Naive B cell (primary cell): ENCODE measurements around the gene TRIM46. TPM values are rescaled to one million over a fixed set of nuclear protein-coding genes. Genes with fewer than 3 reads are reported as not detected.
"Not testable (repeated sequence)": the region's sequence is repeated elsewhere in the genome, so short reads cannot be mapped to it uniquely, and the experiment has no call there.

Source experiments
- ATAC-seq, 2 donors: fragments of 150-1000 bp; cut with Tn5 transposase; 2 replicates each; pipeline ENCODE4 v1.10.0; 2021; ENCODE audit warnings: low read depth in 2 of 2, mild to moderate bottlenecking in 2 of 2, moderate library complexity in 2 of 2
- DNase-seq: peaks from one replicate; pipeline ENCODE4 v3.0.0; 2022
- H3K27ac Mint-ChIP-seq, 6 donors: one replicate each; pipeline ENCODE4 v1.8.0; 2020 to 2022; ENCODE audit warnings: mild to moderate bottlenecking in 6 of 6, mixed read lengths in 6 of 6, moderate library complexity in 5 of 6, inconsistent platforms in 2 of 6
- H3K27me3 Mint-ChIP-seq, 3 donors: one replicate each; pipeline ENCODE4 v1.8.0; 2021 to 2022; ENCODE audit warnings: mixed read lengths in 3 of 3, mild to moderate bottlenecking in 1 of 3
- H3K36me3 Mint-ChIP-seq, 2 donors: one replicate each; pipeline ENCODE4 v1.8.0; 2020 to 2022; ENCODE audit warnings: mixed read lengths in 2 of 2, inconsistent platforms in 1 of 2, mild to moderate bottlenecking in 1 of 2
- H3K4me1 Mint-ChIP-seq, 3 donors: one replicate each; pipeline ENCODE4 v1.8.0; 2020 to 2022; ENCODE audit warnings: mixed read lengths in 3 of 3, inconsistent platforms in 1 of 3, mild to moderate bottlenecking in 1 of 3, moderate library complexity in 1 of 3
- H3K4me3 Mint-ChIP-seq, 8 donors: one replicate each; pipeline ENCODE4 v1.8.0; 2020 to 2022; ENCODE audit warnings: mild to moderate bottlenecking in 8 of 8, mixed read lengths in 8 of 8, moderate library complexity in 8 of 8, inconsistent platforms in 2 of 8
- H3K9me3 Mint-ChIP-seq, 7 donors: one replicate each; pipeline ENCODE4 v1.8.0; 2020 to 2022; ENCODE audit warnings: mixed read lengths in 7 of 7, mild to moderate bottlenecking in 5 of 7, inconsistent platforms in 2 of 7, moderate library complexity in 1 of 7
- polyA plus RNA-seq, 6 donors: library from polyadenylated mRNA; unstranded; fragments of 300-500 nt; fragmentation: Illumina TruSeq; gene quantifications; one replicate each; pipeline ENCODE4 v1.2.3, GENCODE V29; 2021; ENCODE audit warnings: low read depth in 6 of 6

Gene TRIM46
- polyA plus RNA-seq, 6 donors from 2014 or later: 0.13 to 0.35 TPM; not detected in 4

DNA sequence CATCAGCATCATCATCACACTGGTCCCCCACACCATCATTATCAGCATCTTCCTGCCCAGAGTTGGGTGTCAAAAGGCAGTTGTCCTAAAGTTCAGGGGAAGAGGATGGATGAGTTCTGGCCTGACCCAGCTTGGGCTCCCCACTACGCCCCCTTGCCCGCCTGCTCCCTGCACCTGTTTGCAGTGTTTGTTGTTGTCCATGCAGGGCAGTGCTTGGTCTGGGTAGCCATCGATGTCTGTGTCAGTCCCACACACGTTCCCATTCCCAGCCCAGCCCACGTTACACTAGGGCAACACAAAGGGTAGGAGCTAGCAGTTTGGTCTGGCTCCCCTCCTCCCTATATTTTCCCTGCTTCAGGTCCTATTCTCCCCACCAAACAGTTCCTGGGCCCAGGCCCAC, 27.3 kb downstream of the TRIM46 start:
- Mint-ChIP-seq H3K4me1 (no peaks in the 10 kb centered on the region), H3K27ac (peak overlapping the region in 2 of 6 donors; percentile 56 to 66), H3K4me3 (no peak overlapping the region), H3K36me3 (no peaks in the 10 kb centered on the region), H3K27me3 (no peaks in the 10 kb centered on the region), H3K9me3 (no peaks in the 10 kb centered on the region)
- ATAC-seq (no peak), DNase-seq (no peak)

DNA sequence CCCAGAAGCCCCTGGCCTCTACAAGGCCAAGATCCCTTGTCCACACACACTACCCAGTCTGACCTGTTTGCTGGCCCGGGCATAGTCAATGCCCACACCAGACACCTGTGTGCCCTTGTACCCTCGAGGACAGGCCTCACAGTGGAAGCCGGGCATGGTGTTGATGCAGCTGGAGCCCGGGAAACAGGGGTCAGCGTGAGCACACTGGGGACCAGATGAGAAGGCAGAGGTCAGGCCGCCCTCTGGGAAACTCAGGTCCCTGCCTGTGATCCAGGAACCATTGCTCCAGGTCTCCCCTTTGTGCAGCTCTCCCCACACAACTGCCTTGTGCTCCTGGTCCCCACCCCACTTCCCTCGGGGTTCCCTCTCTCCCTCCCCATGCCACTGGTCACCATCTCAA, 28.5 kb downstream of the TRIM46 start:
- no peak for ATAC-seq
- H3K9me3 Mint-ChIP-seq: no peaks in the 10 kb centered on the region
- peaks cover 5 to 6% (median 5%) of the 10 kb centered on the region in 3 donors for H3K4me1 Mint-ChIP-seq
- no peak for DNase-seq
- H3K27me3 Mint-ChIP-seq: no peaks in the 10 kb centered on the region
- H3K4me3 Mint-ChIP-seq: peak overlapping the region in 1 of 8 donors; percentile 41
- no peaks in the 10 kb centered on the region for H3K36me3 Mint-ChIP-seq
- no peak overlapping the region for H3K27ac Mint-ChIP-seq

DNA sequence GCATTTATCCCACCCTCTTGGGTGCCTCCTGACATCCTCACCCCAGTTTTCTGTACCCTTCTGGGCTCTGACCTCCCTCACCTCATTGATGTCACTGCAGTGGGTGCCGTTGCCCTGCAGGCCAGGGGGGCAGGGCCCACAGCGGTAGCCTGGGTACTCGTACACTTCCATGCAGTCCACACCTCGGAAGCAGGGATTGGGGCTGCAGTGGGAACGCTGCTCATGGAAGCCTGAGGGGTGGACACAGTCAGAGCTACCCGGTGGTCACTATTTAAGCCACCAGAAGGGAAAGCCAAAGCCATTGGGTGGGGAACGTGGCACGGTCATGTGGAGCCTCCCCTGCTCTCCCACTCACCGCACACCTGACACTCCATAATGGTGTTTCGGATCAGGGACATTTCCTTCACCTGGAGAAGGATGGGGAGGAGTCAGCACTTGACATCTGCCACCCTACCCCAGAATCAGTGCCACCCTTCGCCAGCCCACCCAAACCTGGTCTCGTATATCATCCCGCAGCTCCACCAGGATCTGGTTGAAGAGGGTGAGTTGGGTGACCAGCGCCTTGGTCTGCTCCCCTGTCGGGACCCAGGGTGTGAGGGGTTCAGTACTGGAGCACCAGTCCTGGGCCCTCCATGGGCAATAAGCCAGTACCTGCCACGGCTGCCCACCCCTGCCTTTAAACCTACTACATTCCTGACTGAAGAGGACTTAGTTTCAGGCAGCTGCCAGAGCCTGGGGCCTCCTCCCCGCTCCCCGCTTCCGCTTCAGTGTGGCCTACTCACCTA, 29.3 kb downstream of the TRIM46 start:
- Mint-ChIP-seq H3K4me3 (no peak overlapping the region), H3K27ac (no peak overlapping the region), H3K4me1 (peaks cover 11 to 12% (median 12%) of the 10 kb centered on the region in 3 donors), H3K9me3 (no peaks in the 10 kb centered on the region), H3K36me3 (no peaks in the 10 kb centered on the region), H3K27me3 (no peaks in the 10 kb centered on the region)
- no peak for DNase-seq
- no peak for ATAC-seq

DNA sequence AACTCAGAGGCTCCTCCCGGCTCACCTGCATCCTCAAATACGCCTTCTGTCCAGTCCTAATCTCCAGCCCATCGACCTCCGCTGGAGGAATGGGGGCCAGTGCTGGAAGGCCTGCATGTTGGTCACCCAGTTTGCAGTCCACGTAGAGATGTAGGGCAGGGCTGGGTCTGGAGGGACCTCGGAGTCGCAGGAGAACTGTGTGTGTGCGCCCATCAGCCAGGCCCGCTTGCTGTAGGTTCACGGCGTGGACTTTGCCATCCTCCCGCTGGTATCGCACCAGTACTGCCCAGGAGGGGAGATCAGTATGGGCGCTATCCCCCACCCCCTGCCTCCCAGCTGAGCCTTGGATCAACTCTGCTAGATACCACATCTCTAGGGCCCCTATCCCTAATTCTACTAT, 31.4 kb downstream of the TRIM46 start:
- DNase-seq: no peak
- H3K4me3 Mint-ChIP-seq: no peak overlapping the region
- H3K27me3 Mint-ChIP-seq: no peaks in the 10 kb centered on the region
- H3K36me3 Mint-ChIP-seq: no peaks in the 10 kb centered on the region
- ATAC-seq: no peak
- H3K4me1 Mint-ChIP-seq: peaks cover 17 to 26% (median 20%) of the 10 kb centered on the region in 3 donors
- H3K9me3 Mint-ChIP-seq: no peaks in the 10 kb centered on the region
- peak overlapping the region in 2 of 6 donors; percentile 20 to 66 for H3K27ac Mint-ChIP-seq

DNA sequence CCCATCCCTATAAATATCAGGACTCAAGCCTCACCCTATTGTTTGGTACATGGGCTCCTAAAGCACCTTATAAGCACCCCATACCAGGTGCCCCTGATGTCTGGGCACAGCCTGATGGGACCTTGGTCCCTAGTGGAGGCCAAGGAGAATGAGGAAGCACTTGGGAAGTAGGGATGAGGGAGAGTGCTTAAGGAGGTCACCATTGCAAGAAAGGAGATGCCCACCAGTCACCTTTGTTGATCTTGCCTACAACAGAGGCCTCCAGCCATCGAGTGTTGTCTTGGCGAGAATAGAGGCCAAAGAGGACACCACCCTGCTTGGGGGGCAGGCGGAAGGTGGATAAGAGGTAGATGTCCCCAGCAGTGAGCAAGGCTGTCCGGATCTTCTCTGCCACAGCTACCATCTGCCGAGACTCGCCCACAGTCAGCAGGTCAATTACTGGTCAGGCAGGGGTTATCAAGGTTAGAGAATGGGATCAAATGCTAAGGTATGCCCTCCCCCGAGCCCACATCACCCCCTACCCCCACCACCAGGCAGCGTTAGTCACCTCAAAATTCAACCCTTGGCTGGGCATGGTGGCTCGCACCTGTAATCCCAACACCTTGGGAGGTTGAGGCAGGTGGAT, 32.4 kb downstream of the TRIM46 start:
- DNase-seq (no peak), ATAC-seq (no peak)
- H3K27me3 Mint-ChIP-seq: no peaks in the 10 kb centered on the region
- peak overlapping the region in 1 of 6 donors; percentile 59 for H3K27ac Mint-ChIP-seq
- peak overlapping the region in 2 of 8 donors; percentile 15 to 47 for H3K4me3 Mint-ChIP-seq
- peaks cover 17 to 26% (median 20%) of the 10 kb centered on the region in 3 donors for H3K4me1 Mint-ChIP-seq
- no peaks in the 10 kb centered on the region for H3K36me3 Mint-ChIP-seq
- no peaks in the 10 kb centered on the region for H3K9me3 Mint-ChIP-seq

DNA sequence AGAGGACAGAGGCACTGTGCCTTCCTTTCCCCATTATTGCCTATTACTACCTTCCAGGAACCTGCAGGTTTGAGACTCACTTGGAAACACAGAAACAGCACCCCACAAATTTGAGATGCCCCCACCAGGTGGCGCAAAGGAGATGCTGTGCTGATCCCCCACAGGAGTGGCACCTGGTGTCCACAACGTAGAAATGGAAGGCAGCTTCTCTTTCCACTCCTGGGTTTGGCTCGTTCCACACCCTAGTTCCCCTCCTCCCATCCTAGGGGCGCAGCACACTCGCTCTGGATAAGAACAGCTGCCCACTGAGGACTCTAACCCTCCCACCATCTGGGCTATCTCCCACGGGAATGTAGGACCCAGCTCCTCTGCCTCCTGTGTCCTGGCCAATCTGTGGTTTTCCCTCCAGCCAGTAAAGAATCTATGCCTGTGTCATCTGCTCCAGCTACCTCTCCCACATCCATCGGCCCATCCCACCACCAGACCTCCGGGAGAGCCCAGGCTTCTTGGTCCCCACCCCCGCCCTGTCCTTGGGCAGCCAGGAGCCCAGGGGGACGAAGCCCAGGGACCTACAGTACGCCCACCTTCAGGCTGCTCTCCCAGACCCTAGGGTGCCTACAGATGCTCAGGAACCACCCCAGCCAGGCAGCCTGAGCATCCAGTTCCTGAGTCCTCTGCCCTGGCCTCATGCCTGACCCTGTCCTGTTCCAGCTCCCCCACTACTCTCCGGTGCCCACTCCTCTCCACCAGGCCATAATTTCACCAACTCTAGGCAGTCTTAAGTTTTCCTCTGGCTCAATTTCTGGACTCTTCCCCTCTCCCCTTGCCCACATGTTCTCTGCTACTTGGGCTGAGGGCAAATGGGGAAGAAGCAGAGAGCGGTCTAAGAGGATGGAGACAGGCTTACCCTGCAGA, 33.5 kb downstream of the TRIM46 start:
- ATAC-seq: peak; percentile 29 to 39
- Mint-ChIP-seq H3K4me1 (peaks cover 17 to 26% (median 20%) of the 10 kb centered on the region in 3 donors), H3K4me3 (peak overlapping the region; percentile 55 to 95 (median 81)), H3K36me3 (no peaks in the 10 kb centered on the region), H3K27me3 (no peaks in the 10 kb centered on the region), H3K9me3 (no peaks in the 10 kb centered on the region), H3K27ac (peak overlapping the region; percentile 86 to 99 (median 96))
- peak; percentile 86 for DNase-seq

DNA sequence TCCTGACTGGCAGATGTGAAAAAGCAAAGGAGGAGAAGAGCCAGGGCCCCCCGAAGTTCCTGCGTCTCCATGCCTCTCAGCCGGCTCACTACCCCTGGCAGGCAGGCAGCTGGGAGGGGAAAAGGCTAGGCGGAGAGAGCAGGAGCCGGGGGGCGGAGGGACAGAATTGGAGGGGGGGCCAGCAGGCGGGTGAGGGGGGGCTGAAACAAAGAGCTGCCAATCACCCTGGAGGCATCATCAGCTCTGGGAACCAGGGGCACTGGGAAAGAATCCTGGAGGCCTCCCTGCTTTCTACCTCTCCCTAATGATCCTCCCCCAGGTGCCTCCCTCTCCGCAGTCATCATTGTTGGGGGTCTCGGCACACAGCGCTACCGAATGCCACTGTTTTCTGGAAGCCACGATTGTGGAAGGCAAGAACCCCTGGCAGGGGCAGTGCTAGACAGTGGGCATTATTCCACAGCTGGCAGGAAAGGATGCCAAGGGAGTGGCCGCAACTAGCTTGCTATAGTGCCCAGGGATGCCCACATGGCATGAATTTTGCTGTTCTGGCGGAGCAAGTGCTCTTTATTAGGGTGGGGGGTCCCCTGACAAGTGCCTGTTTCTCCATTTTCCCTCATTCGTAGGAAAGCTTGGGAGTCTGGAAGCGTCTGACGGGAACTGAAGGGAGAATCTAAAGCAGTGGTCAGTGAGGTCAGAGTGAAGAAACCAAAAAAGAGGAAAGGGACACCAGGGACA, 34.3 kb downstream of the TRIM46 start, which contains the start of gene THBS3:
TSS of gene THBS3 (minus strand) at position 92 of the 735 bp plus-strand sequence. CDS start at position 71, 21 bp downstream.
- H3K4me1 Mint-ChIP-seq: peaks cover 17 to 26% (median 20%) of the 10 kb centered on the region in 3 donors
- H3K27me3 Mint-ChIP-seq: no peaks in the 10 kb centered on the region
- DNase-seq: no peak
- H3K9me3 Mint-ChIP-seq: no peaks in the 10 kb centered on the region
- H3K27ac Mint-ChIP-seq: peak within 1 kb of the TSS; percentile 97 to 99 (median 98)
- no peak for ATAC-seq
- H3K4me3 Mint-ChIP-seq: peak within 1 kb of the TSS; percentile 87 to 96 (median 92)
- no peaks in the 10 kb centered on the region for H3K36me3 Mint-ChIP-seq

DNA sequence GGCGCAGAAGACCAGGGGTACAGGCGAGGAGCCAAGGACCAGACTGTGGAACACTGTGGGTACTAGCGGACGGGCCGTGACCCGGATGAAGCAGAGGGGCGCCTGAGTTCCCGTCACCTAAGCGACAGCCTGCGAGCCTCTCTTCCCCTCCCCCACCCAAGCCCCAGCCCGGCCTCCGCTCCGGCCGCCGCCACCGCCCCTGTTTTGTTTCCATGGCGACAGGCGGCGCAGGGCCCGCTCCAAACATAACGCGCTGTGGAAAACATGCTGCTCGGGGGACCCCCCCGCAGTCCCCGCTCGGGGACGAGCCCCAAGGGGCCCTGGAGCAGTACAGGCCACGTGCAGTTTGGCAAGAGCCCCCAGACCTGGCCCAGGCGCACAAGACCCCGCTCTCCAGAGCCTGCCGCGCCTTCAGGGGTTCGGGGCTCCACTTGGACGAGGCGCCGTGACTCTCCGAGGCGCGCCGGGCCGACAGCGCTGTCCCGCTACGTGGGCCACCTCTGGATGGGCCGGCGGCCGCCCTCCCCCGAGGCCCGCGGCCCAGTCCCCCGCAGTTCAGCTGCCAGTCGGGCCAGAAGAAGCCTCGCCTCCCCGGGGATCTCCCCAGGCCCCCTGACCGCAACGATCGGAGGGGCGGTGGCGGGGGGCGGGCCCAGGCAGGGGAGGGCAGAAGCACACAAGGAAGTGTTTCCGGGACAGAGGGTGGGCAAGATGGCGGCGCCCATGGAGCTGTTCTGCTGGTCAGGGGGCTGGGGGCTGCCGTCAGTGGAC, 35.1 kb downstream of the TRIM46 start, which contains the start of gene MTX1:
TSS of gene MTX1 (plus strand) at position 155 of the 771 bp plus-strand sequence. CDS start at position 265, 110 bp downstream.
- Mint-ChIP-seq H3K27me3 (no peaks in the 10 kb centered on the region), H3K36me3 (no peaks in the 10 kb centered on the region), H3K4me1 (peaks cover 17 to 26% (median 20%) of the 10 kb centered on the region in 3 donors), H3K9me3 (no peaks in the 10 kb centered on the region), H3K4me3 (peak within 1 kb of the TSS; percentile 87 to 96 (median 92)), H3K27ac (peak within 1 kb of the TSS; percentile 97 to 99 (median 98))
- DNase-seq: peak; percentile 93
- ATAC-seq: peak; percentile 78 to 80

DNA sequence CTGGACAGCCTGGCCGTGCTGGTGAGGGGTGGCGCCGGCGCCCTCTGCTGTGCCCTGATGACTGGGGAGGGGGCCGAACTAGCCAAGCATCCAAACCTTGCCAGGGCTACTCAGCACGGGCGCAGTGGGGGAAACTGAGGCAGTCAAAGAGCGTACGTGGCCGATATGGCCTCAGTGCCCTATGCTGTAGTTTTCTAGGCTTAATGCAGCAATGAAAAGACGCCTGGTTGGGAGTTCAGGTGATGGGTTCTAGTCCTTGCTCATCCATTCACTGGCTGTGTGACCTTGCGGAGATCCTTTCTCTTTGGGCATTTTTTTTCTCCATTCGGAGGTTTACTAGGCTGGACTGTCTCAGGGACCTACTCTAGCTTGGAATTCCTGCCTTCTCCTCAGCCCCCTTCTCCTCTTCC, 35.7 kb downstream of the TRIM46 start:
- H3K9me3 Mint-ChIP-seq: no peaks in the 10 kb centered on the region
- no peaks in the 10 kb centered on the region for H3K27me3 Mint-ChIP-seq
- peak overlapping the region; percentile 95 to 99 (median 98) for H3K27ac Mint-ChIP-seq
- no peaks in the 10 kb centered on the region for H3K36me3 Mint-ChIP-seq
- no peak for DNase-seq
- H3K4me1 Mint-ChIP-seq: peaks cover 17 to 26% (median 20%) of the 10 kb centered on the region in 3 donors
- peak overlapping the region; percentile 87 to 96 (median 92) for H3K4me3 Mint-ChIP-seq
- no peak for ATAC-seq

DNA sequence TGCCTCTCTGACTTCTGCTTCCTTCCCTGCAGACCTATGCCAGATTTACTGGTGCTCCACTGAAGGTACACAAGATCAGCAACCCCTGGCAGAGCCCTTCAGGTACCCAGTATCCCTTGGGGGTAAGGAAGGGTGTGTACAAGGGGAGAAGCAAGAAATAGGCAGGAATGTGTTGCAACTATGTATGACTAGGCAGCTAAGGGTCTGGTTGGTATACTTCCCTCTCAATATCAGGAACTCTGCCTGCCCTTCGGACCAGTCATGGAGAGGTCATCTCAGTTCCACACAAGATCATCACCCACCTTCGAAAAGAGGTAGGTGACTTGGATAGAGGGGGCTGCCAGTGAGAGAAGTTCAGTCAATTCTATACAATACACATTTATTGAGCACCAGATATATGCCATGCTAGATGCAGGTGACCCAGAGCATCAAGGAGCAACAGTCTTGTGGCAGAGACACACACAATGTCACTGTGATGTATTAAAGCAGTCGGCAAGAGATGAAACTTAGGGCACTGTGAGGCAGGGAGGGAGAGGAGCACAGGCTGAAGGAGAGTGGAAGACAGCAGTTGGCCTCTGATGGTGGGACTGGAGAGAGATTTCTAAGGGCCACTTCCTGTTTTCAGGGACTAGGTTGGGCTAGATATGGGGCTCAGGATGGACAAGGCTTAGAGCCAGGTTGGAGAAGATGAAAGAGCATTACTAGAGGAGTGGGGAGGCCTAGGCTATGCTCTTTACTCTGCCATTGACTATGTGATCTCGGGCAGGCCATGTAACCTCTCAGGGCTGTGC, 36.9 kb downstream of the TRIM46 start:
- ATAC-seq (no peak), DNase-seq (no peak)
- H3K4me3 Mint-ChIP-seq: peak overlapping the region; percentile 18 to 95 (median 51)
- H3K27me3 Mint-ChIP-seq: no peaks in the 10 kb centered on the region
- peak overlapping the region in 4 of 6 donors; percentile 14 to 42 (median 28) for H3K27ac Mint-ChIP-seq
- H3K4me1 Mint-ChIP-seq: peaks cover 17 to 26% (median 20%) of the 10 kb centered on the region in 3 donors
- no peaks in the 10 kb centered on the region for H3K9me3 Mint-ChIP-seq
- no peaks in the 10 kb centered on the region for H3K36me3 Mint-ChIP-seq

DNA sequence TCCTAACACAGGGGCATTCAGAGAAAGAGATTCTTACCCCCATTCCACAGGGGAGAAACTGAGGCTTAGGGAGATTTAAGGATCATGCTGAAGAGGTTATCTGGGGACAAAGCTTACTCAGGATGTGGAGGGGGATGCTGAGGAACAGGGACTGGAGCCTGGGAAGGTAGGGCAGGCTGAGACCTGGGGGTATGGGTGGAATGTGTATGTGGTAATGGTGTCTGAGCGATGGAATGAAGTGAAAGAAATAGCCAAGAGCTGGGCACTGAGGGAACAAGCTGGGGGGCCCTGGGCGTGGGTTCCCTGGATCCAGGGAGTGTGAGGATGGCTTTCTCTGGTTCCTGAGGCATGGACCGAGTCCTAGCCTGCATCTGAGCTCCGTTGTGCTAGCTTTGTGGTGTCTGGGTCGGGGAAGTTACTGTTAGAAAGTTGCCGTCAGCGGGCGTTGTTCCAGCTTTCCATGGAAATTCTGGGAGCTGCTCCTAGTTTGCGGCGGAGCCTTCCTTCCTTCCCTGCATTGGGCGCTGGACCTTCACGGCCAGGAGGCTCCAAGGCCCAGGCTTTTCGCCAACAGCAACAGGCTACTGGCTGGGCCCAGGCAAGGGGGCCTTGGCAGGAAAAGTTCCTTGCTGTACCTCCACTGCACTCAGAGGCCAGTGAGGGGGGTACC, 37.9 kb downstream of the TRIM46 start:
- not testable (repeated sequence) for ATAC-seq, H3K27ac Mint-ChIP-seq, H3K9me3 Mint-ChIP-seq, H3K27me3 Mint-ChIP-seq, DNase-seq, H3K36me3 Mint-ChIP-seq
- H3K4me1 Mint-ChIP-seq: peaks cover 17 to 26% (median 20%) of the 10 kb centered on the region in 3 donors
- peak overlapping the region in 4 of 8 donors; percentile 30 to 95 (median 56) for H3K4me3 Mint-ChIP-seq
